AG04449 (cell line): Measurements from ENCODE around the gene NANOG.
"Not testable (repeated sequence)": the region's sequence is repeated elsewhere in the genome, so short reads cannot be mapped to it uniquely, and the experiment has no call there.

Experiments used
- CTCF ChIA-PET: fragments of 350-600 bp; formaldehyde crosslinking; extraction: SDS; loops from one replicate; lab custom pipeline; 2021; ENCODE audit warnings: antibody characterized with exemption; lab: Yijun Ruan, JAX
- POLR2A ChIA-PET: fragments of 400-600, 350-600 bp; formaldehyde crosslinking; extraction: SDS; loops from one replicate; lab custom pipeline; 2020; ENCODE audit warnings: antibody characterized with exemption, inconsistent platforms; lab: Yijun Ruan, JAX
- DNase-seq: peaks from one replicate; pipeline ENCODE4 v3.0.0-alpha.2; 2010; ENCODE audit warnings: low read depth, low spot score
- H3K4me3 ChIP-seq: 2 replicates; pipeline ENCODE4 v1.5.1; 2011; ENCODE audit warnings: low read depth, mild to moderate bottlenecking, control low read depth, low read length
- CTCF ChIP-seq: IDR thresholded peaks from one replicate; pipeline ENCODE4 v1.5.1; 2011; ENCODE audit warnings: mild to moderate bottlenecking, moderate library complexity, low read length, control low read depth, inconsistent platforms; ENCODE audit not compliant: insufficient read depth; ENCODE audit errors: missing control alignments

NANOG gene

DNA sequence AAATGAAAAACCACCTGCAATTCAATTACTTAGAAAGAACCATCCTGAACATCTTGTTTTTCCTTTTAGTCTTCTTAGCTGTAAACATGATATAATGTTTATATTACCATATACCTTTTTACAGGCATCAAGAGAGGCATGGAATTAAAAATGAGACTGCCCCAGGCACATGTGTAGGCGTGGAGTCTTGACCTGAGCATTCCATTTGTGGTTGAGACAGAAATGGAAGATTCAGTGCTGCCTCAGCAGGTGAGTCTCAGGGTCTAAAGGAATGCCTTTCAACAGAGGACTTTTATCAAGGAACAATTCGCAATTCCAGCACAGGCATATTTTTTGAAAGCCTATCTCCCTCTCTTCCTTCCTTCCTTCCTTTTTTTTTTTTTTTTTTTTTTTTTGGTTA, 32.2 kb upstream of the NANOG start:
- DNase-seq, result no peak
- H3K4me3 ChIP-seq, result no peak overlapping the region
- ChIA-PET POLR2A (no interaction called here), CTCF (no interaction called here)
- no peak for TF ChIP-seq CTCF

DNA sequence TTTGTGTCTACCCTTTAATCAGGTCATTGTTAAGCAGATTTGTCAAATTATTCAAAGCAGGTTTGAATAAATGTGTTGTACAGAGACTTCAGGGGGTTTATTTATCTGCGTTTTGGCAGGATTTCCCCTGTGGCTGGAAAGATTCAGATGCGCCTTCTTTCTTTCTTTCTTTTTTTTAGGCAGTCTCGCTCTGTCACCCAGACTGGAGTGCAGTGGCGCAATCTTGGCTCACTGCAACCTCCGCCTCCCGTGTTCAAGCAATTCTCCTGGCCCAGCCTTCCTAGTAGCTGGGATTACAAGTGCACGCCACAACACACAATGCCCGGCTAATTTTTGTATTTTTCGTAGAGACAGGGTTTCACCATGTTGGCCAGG, 30.4 kb upstream of the NANOG start:
- CTCF ChIA-PET, result no interaction called here

DNA sequence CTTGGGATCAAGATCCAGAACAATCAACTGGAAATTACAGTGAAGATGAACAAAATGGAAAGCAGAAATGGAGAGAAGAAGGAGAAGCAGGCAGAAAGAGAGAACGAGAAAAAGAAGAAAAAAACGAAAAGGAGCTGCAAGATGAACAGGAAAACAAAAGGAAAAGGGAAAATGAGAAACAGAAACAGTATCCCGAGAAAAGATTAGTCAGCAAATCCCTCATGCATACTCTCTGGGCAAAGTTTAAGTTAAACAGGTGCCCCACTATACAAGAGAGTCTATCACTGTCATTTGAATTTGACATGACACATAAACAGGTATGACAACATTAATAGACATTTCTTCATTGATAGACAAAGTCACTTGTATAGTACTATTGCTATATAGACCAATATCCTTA, 19.2 kb upstream of the NANOG start:
- DNase-seq, result no peak
- H3K4me3 ChIP-seq, result no peak overlapping the region
- CTCF ChIA-PET, result no interaction called here
- no peak for TF ChIP-seq CTCF
- POLR2A ChIA-PET, result no interaction called here

More for the DNA sequence above, 30.4 kb upstream of the NANOG start:
- POLR2A ChIA-PET, result no interaction called here
- TF ChIP-seq CTCF, result no peak
- no peak overlapping the region for H3K4me3 ChIP-seq
- no peak for DNase-seq

DNA sequence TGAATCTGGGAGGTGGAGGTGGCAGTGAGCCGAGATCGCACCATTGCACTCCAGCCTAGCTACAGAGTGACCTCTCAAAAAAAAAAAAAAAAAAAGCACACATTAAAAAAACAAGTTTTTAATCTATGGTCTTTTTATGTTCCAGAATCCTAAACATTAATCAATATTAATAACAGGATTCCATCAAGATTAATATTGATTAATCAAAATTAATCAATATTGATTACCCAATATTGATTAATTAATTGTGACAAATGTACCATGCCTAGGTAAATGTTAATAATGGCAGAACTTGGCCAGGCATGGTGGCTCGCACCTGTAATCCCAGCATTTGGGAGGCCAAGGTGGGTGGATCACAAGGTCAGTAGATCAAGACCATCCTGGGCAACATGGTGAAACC, 7.9 kb upstream of the NANOG start:
- ChIA-PET CTCF (no interaction called here), POLR2A (no interaction called here)
- no peak for TF ChIP-seq CTCF
- H3K4me3 ChIP-seq, result no peak overlapping the region
- no peak for DNase-seq

DNA sequence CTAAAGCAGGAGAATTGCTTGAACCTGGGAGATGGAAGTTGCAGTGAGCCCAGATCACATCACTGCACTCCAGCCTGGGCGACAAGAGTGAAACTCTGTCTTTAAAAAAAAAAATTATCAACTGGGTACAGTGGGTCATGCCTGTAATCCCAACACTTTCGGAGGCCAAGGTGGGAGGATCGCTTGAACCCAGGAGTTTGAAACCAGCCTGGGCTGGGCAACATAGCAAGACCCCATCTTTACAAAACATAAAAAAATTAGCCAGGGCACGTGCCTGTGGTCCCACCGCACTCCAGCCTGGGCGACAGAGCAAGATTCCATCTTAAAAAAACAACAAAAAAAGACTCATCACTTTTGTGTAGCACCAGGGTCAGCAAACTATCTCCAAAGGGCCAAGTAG, 7.1 kb upstream of the NANOG start:
- no peak for TF ChIP-seq CTCF
- CTCF ChIA-PET, result no interaction called here
- POLR2A ChIA-PET, result no interaction called here
- H3K4me3 ChIP-seq, result no peak overlapping the region
- no peak for DNase-seq

- DNase-seq, POLR2A ChIA-PET, CTCF ChIA-PET, H3K4me3 ChIP-seq: not testable (repeated sequence)
Observed at GRCh38 chr12:7783433-7783832, 5.8 kb upstream of the NANOG start.

GRCh38 chr12:7784701-7785100, 4.5 kb upstream of the NANOG start:
- TF ChIP-seq CTCF, result no peak
- H3K4me3 ChIP-seq, result no peak overlapping the region
- ChIA-PET CTCF (interaction anchor here (1.0 kb wide), 2 partner anchors 22 to 324 kb away, joined by 3 to 4 read pairs; no protein-coding TSS in a partner anchor), POLR2A (no interaction called here)
- no peak for DNase-seq
